ENCODE results near the gene MIOX. TPM values are rescaled to one million over a fixed set of nuclear protein-coding genes. Genes with fewer than 3 reads are reported as not detected.

Gene MIOX
- polyA plus RNA-seq, 1 donor from 2014 or later, result not detected

- Histone ChIP-seq H4K20me1 (ENCODE audit: insufficient read depth) (no peaks in the 10 kb centered on the region), H3K36me3 (ENCODE audit: insufficient read depth, low read length) (no peaks in the 10 kb centered on the region), H3K9ac (ENCODE audit: low read length) (no peak overlapping the region), H3K4me3 (ENCODE audit: low read length) (no peak overlapping the region), H3K27ac (ENCODE audit: low read length) (no peak overlapping the region), H3K9me2 (ENCODE audit: insufficient read depth, low read length) (no peaks in the 10 kb centered on the region), H2AFZ (ENCODE audit: low read depth, low read length) (no peak overlapping the region), H3F3A (ENCODE audit: insufficient read depth, low read length, poor library complexity, severe bottlenecking) (no peaks in the 10 kb centered on the region), H3K79me2 (replicated peaks; ENCODE audit: insufficient read depth, low read length) (no peaks in the 10 kb centered on the region), H3K27me3 (ENCODE audit: insufficient read depth, low read depth, low read length) (no peaks in the 10 kb centered on the region), H3K9me3 (ENCODE audit: low read length) (no peaks in the 10 kb centered on the region), H3K4me2 (ENCODE audit: low read length) (no peak overlapping the region)
- TF ChIP-seq SMC3 (conservative IDR thresholded peaks at IDR 0.05; ENCODE audit: poor library complexity) (no peak), EP300 (conservative IDR thresholded peaks at IDR 0.05; ENCODE audit: poor library complexity, severe bottlenecking) (no peak), POLR2AphosphoS5 (IDR thresholded peaks at IDR 0.05) (no peak), EZH2 (IDR thresholded peaks at IDR 0.05; ENCODE audit: borderline replicate concordance, insufficient read depth, low read length, poor library complexity, severe bottlenecking) (no peak), RAD21 (conservative IDR thresholded peaks at IDR 0.05) (no peak)
- TF ChIP-seq, protein P1, sequence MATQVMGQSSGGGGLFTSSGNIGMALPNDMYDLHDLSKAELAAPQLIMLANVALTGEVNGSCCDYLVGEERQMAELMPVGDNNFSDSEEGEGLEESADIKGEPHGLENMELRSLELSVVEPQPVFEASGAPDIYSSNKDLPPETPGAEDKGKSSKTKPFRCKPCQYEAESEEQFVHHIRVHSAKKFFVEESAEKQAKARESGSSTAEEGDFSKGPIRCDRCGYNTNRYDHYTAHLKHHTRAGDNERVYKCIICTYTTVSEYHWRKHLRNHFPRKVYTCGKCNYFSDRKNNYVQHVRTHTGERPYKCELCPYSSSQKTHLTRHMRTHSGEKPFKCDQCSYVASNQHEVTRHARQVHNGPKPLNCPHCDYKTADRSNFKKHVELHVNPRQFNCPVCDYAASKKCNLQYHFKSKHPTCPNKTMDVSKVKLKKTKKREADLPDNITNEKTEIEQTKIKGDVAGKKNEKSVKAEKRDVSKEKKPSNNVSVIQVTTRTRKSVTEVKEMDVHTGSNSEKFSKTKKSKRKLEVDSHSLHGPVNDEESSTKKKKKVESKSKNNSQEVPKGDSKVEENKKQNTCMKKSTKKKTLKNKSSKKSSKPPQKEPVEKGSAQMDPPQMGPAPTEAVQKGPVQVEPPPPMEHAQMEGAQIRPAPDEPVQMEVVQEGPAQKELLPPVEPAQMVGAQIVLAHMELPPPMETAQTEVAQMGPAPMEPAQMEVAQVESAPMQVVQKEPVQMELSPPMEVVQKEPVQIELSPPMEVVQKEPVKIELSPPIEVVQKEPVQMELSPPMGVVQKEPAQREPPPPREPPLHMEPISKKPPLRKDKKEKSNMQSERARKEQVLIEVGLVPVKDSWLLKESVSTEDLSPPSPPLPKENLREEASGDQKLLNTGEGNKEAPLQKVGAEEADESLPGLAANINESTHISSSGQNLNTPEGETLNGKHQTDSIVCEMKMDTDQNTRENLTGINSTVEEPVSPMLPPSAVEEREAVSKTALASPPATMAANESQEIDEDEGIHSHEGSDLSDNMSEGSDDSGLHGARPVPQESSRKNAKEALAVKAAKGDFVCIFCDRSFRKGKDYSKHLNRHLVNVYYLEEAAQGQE (IDR thresholded peaks at IDR 0.05; ENCODE audit: borderline replicate concordance), result no peak
- TF ChIP-seq, protein P2, sequence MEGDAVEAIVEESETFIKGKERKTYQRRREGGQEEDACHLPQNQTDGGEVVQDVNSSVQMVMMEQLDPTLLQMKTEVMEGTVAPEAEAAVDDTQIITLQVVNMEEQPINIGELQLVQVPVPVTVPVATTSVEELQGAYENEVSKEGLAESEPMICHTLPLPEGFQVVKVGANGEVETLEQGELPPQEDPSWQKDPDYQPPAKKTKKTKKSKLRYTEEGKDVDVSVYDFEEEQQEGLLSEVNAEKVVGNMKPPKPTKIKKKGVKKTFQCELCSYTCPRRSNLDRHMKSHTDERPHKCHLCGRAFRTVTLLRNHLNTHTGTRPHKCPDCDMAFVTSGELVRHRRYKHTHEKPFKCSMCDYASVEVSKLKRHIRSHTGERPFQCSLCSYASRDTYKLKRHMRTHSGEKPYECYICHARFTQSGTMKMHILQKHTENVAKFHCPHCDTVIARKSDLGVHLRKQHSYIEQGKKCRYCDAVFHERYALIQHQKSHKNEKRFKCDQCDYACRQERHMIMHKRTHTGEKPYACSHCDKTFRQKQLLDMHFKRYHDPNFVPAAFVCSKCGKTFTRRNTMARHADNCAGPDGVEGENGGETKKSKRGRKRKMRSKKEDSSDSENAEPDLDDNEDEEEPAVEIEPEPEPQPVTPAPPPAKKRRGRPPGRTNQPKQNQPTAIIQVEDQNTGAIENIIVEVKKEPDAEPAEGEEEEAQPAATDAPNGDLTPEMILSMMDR (IDR thresholded peaks at IDR 0.05; ENCODE audit: poor library complexity, severe bottlenecking), result no peak
These were observed 24.6 kb upstream of the MIOX start for GRCh38 chr22:50461979-50462540.

GRCh38 chr22:50463188-50463900 lies 23.3 kb upstream of the MIOX start:
- Histone ChIP-seq H3K9me2 (ENCODE audit: insufficient read depth, low read length) (no peaks in the 10 kb centered on the region), H3K9me3 (ENCODE audit: low read length) (no peaks in the 10 kb centered on the region), H3K36me3 (ENCODE audit: insufficient read depth, low read length) (no peaks in the 10 kb centered on the region), H3K79me2 (replicated peaks; ENCODE audit: insufficient read depth, low read length) (no peaks in the 10 kb centered on the region), H2AFZ (ENCODE audit: low read depth, low read length) (no peak overlapping the region), H4K20me1 (ENCODE audit: insufficient read depth) (peaks cover 4% of the 10 kb centered on the region), H3K9ac (ENCODE audit: low read length) (no peak overlapping the region), H3F3A (ENCODE audit: insufficient read depth, low read length, poor library complexity, severe bottlenecking) (no peaks in the 10 kb centered on the region), H3K27ac (ENCODE audit: low read length) (no peak overlapping the region), H3K4me2 (ENCODE audit: low read length) (no peak overlapping the region), H3K27me3 (ENCODE audit: insufficient read depth, low read depth, low read length) (no peaks in the 10 kb centered on the region), H3K4me3 (ENCODE audit: low read length) (no peak overlapping the region)
- no peak for TF ChIP-seq EZH2 (IDR thresholded peaks at IDR 0.05; ENCODE audit: borderline replicate concordance, insufficient read depth, low read length, poor library complexity, severe bottlenecking)
- TF ChIP-seq EP300 (conservative IDR thresholded peaks at IDR 0.05; ENCODE audit: poor library complexity, severe bottlenecking), result no peak
- TF ChIP-seq MXI1 (conservative IDR thresholded peaks at IDR 0.05; ENCODE audit: poor library complexity, severe bottlenecking), result no peak
- TF ChIP-seq POLR2AphosphoS5 (IDR thresholded peaks at IDR 0.05), result no peak
- TF ChIP-seq TAF1 (IDR thresholded peaks at IDR 0.05; ENCODE audit: low read depth), result no peak
- no peak for TF ChIP-seq RAD21 (conservative IDR thresholded peaks at IDR 0.05)
